Measurements from ENCODE around the gene CASP3.

Gene CASP3

DNA sequence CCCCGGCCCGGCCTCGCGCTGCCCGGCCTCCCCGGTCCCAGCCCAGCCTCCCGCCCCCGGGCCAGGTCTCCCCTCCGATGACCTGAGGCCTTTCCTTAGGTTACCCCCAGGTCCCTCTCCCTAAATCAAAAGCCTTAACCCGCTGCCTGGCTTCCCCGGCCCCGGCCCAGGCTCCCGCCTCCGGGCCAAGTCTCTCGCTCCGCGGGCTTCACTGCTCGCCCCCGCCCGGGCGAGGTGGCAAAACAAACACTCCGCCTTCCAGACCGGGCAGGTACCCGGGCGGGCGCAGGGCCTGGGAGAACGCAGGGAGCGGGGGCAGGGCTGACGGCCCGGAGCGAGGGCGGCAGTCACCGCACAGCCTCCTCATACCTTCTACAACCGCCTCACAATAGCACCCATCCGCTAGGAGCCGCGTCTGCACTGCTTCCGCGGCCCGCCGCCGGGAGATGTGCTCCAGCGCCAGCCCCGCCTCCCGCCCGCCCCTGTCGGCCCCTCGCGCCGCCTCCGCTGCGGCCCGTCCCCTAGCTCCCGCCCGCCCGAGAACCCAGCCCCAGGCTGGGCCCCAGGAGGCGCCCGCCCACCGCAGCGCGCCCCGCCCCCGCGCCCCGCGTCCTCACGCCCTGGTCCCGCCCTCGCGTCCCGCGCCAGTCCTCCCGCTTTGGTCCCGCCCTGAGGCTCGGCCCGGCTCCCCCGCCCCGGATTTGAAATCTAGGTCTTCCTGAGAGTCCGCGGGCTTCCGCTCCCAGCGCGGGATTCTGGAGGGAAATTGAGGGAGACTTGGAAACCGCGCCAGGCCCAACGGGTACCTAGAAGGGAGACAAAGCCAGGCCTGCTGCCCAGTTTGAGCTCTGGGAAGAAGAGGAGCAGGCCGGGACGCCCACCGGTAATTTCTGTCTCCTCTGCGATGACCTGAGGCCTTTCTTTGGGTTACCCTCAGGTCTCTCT is at the start of gene CASP3, which contains the start of gene PRIMPOL:
Gene CASP3, minus strand, starts transcription at position 422 of the 945 bp plus-strand sequence. CDS start 10,994 bp downstream, outside the sequence.
Gene PRIMPOL, plus strand, starts transcription at position 713 of the 945 bp plus-strand sequence. CDS start 7,403 bp downstream, outside the sequence.
- peak; percentile 98 for DNase-seq

DNA sequence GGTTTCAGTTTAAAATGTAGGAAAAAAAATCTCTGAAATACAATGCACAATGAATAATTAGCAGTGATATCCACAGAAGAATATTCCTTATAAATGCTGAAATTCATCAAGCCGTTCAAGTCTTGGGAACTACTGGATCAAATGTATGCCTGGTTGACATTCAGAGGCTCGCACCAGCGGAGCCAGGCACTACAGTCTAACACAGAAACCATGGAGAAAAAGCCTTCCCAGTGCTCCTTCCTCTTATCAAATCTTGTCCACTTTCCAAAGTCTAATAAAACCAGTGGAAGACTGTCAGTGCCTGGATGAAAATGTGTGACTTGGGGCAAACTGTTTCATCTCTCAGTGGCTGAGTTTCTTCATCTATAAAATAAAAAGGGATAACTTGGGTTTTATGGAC is 48.7 kb upstream of the CASP3 start:
- no peak for DNase-seq

DNA sequence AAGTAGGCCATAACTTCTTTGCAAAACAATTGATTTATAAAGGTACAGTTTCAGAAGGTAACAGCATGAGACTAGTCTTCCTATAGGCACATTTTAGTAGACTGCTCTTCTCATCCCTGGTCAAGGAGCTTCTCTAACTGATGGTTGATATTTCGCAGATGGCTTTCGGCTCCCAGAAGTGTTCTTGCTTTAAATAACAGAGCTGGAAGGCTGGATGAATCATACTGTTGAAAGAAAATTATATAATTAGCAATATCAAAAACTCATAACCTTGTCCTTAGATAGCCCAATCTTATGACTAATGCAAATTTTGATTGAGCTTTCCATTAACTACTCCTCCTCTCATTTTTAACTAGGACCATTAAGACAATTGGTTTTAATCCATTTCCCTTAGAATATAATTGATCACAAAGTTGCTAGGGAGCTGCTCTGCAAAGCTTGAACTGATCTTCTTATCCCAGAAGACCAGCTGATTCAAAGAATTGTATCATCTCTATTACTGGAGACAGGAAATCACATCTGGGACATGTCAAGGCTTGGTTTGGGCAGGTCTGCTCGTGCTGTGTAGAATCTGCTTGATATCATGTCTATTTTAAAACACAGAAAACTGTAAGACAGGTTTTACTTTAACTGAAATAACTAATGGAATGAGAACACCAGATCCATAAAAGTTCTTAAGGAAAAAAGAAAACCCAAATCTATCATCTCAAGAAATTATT is 46.1 kb upstream of the CASP3 start:
- DNase-seq, result no peak

DNA sequence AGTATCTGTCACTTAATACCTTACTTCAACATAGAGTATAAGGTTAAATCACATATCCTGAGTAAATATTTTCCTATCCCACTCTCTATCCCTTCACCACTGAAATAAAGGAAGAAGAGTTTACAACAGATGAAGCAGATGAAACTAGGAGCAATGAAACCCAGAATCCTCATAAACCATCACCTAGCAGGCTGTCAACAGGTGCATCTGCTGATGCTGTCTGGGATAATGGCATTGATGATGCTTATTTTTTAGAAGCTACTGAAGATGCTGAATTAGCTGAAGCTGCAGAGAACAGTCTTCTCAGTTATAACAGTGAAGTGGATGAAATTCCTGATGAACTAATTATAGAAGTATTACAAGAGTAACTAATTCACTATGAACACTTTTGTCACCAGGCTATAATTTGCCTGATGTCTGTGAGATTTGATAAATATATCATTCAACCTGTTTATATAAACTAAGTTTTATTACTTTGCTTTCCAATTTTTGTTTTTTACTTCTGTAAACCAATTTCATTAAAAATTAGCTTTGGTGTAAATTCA is 45.2 kb upstream of the CASP3 start:
- no peak for DNase-seq

DNA sequence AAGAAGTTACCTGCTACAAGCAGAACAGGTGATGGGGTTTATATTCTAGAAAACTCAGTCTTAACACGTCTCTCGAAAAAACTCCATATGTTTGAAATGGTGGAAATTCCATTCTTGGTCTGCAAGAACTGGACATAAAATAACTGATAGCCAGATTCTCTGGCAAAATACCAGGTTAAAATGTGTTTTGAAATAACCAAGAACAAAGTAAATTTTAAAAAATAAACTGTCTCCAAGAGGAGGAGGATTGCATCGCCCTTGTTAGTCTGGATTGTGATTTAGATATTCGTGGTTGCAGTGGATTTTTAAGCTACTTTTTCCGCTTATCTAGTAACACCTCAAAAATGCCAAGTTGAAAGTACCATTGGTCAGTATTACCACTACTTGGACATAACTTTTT is 43.8 kb upstream of the CASP3 start:
- no peak for DNase-seq

DNA sequence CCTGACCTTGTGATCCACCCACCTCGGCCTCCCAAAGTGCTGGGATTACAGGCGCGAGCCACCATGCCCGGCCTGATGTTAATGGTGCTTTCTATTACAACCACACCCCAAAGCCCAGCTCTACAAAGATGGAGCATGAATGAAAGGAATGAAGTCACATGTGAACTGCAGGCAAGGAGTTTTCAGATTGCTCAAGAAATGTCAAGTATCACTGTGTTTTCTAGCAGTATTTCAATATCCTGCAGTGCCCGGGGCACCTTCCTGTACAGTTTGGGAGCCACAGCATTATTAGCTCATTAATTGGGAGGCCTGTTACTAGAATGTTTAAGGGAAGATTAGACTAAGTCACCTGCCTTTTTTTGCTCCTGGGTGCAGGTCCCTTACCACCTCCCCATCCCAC is 40.4 kb upstream of the CASP3 start:
- DNase-seq, result no peak

DNA sequence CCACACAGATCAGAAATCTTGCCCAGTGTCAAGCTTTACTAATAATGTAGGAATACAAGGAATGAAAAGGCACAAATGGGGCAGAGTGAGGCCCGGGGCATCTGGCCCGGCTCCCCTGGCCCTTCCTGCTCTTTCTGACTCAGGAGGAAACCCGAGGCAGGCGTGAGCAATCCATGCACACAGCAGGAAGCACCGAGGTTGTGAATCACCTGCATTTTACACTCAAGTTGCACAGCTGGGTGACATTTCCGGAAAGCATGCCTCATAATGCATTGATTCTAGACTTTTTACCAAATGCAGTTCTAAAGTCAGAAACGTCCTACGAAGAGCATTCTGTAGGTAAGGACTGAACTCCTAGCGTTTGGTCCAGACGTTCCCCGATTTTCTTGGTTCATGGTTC is 39.2 kb upstream of the CASP3 start:
- no peak for DNase-seq

DNA sequence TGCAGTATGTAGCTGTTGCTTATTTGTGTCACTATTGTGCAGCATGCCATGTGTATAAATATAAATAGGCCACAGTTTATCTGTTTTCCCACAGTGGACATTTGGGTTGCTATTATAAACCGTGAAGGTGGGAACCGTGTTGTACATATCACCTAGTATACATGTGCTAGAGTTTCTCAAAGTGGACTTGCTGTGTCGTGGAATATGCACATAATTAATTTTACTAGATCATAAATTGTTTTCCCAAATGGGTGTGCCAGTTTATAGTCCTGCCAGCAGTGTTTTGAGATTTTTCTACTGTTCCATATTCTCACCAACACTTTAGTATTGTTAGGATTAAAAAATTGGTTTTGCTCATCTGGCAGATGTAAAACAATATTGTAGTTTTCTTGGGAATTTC is 38.8 kb upstream of the CASP3 start:
- DNase-seq, result no peak

DNA sequence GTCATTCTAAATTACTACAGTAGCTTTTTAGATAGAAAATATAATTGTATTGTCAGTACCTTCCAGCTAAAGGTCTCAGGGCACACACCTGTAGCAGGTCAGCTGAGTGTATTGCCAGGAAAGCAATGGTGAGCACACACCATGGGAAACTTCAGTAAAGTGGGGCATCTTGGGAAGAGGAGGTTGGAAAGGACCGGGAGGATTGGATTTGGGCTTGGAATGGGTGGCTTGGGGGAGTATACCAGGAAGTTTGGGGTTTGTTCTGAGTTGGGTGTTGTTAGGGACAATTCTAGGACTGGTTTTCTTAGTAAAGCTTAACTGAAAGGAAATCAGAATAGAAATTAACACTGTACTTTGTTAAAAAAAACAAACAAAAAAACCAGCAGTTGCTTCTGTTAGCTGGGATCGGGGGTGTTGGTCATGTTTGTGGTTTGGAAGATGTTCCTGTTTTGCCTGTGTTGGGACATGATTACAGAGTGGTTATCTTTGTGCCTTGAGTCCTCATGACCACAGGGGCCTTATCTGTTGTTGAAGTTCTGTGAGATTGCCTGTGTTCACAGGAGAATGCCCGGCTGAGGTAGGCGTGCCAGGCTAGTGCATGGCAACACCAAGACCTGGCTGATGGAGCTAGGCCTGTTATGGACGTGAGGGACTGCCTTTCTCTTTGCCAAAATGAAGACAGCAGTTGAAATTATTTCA is 35.4 kb upstream of the CASP3 start:
- DNase-seq, result peak; percentile 99

DNA sequence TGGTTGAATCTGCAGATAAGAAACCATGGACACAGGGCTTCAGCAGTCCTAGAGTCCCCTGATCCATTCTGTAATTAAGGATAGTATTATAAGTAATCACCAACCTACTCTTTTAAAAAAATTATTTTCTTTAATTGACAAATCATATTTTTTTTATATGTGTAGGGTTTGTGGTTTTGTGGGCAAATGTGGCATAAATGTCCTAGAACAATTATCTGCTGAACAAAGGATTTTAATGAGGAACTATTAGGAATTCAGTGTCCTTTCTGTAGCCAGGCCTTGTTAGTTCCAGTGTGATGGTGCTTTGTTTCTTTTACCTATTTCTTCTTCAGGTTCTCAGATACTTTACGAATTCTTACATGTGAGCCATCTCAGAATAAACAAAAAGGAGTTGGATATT is 32.7 kb upstream of the CASP3 start:
- no peak for DNase-seq

DNA sequence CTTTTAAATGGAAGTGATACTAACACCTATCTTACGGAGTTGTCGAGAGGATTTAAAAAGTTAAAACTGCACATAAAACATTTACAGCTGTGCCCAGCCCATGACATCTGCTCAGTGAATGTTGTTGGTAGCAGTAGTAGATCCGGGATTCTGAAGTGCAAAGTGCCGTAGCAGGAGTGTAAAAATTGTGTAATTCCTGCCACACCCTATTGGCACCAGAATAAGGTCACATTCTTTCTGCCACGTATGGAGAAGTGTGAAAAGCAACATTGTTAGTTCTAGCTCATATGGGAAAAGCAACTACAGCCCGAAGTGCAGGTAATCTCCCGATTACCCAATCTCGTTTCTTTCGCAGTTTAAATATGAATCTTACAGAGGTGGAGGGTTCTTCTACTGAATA is 31.5 kb upstream of the CASP3 start:
- no peak for DNase-seq

DNA sequence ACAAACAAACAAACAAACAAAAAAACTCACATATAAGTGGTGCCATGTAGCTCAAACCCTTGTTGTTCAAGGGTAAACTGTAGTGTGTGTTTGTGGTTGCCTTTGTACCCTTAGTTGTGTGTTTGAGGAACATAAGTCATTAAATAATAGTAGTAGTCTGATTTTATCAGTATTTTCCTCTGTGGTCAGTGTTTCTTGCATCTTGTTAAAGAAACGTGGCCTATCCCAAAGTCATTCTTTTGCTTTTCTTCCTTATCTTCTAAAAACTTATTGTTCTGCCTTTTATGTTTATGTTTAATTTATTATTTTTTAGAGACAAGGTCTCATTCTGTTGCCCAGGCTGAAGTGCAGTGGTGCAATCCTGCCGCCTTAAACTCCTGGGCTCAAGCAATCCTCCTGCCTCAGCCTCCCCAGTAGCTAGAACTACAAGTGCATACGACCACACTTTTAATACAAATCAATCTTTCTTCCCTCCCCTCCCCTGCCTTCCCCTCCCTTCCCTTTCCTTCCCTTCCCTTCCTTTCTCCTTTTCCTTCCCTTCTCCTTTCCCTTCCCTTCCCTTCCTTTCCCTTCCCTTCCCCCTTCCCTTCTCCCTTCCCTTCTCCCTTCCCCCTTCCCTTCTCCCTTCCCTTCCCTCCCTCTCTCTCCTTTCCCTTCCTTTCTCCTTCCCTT is 26.7 kb upstream of the CASP3 start:
- peak; percentile 48 for DNase-seq

DNA sequence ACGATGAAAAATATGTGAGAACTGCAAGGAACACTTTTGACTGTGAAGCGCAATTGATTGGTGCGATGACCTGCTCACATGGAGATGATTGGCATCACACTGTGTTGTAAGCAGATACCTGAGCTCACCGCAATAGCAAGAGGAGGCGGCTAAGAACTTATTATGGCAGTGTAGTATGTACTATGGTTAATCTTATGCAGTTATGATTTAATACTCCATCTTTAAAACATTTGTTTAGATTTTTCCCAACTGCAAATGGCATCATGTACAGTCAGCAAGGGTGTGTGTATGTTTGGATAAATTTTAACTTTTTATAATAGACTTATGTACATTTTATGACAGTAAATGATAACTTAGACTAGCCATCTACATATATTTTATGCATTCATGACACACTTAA is 25.8 kb upstream of the CASP3 start:
- DNase-seq, result no peak

DNA sequence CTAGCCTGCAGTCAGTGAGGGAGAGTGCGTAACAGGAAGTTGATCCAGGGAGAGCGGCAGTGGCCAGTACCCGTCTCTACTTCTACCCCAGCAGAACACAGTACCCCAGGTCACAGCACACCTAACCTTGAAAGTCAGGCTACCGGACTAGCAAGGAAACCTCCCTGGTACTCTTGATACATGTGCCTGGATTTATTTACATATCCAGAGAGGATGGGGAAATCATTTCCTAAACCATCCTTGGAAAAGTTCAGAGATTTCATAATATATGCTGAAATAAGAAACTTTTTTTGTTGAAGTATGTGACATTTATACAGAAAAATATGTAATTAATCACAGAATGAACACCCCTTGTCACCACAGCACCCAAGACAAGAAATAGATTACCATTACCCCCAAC is 24.8 kb upstream of the CASP3 start:
- no peak for DNase-seq

DNA sequence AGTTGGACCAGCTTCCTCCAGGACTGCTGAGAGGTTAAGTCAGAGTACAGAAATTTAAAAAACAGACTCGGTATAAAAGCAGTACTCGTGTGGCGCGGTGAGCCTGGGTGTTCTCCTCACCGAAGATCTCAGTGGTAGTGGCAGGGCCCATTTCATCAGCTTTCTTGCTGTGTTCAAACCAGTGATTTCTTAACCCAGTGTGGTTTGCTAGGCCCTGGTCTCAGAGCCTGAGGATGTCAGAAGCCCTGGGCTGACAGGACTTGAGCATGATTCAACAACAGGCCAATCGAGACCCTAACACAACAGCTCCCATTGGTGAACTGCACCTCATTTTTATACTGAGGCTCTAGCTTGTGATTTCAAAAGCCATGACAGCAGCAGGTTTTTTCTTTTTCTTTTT is 23.5 kb upstream of the CASP3 start:
- DNase-seq, result no peak

DNA sequence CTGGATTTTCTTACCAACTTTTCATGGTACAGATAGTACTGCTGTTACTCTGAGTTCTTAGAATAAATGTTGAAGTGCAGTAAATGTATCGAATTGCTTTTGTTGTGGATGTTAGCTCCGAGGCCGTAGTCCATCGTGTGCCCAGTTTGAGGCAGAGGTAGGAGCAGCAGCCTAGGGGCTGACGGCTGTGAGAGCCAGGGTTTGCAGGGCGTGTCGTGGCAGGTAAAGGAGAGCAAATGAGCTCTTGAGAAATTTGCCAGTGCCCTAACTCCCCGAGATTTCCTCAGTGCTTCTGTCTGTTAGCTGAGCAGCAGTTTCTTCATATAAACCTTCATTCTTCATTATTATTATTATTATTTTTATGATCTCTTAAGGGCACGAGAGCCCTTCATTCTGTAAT is 21.9 kb upstream of the CASP3 start:
- DNase-seq, result no peak

DNA sequence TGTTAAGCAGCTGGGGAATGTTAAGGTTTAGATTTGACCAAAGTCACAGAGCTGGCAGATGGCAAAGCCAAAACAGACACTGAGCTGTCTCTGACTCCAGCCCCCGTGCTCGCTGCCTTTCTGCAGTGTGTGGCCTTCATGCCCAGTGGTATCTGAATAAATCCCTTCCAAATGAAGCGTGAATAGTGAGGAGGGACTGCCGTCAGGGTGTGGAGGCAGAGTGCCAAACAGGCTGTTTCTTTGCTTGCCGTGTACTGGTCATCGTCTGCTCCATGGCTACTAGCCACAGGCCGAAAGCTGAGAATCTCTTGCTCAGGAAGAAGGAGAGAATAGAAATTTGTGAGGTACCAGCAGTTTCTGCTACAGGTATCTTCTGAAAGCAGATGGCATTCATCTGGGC is 20.0 kb upstream of the CASP3 start:
- no peak for DNase-seq

DNA sequence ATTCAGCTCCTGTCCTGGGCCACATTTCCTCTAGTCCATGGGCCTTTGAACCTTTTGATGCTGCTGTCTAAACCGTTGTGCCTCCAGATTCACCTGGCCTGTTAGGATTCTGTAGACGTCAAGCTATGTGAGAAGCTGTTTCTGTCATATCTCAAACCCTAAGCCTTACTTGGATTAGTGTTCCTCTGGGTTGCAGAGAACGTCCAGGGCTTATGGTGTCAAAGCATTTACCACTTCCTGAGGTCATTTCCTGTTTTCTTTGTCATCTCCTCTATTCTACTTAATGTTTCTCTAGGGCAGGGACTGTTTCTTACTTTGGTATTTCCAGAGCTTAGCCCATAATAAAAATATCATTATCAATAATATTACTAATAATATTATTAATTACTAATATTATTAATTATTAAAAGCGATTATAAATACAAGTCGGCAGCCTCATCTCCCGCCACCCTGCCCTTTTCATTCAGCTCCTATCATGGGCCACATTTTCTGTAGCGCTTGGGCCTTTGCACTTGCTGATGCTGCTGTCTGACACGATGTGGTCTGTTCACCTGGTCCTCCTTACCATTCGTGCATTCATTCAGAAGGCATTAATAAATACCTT is 19.4 kb upstream of the CASP3 start:
- no peak for DNase-seq

DNA sequence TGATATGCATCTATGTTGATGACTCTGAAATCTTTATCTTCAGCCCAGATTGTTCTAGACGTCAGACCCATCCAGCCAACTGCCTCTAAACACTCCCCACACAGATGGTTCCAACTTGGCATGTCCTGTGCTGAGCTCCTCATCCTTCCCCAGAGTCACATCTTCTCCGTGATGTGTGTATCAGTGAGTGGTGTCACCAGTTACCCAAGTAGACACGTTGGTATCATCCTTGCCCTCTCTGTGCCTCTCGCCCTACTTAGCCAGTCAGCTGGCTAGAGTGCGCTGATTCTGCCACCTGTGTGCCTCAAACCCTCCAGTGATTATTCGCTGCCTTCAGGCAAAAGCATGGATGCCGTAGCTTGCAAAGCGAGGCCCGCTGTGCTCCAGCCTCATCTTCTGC is 18.8 kb upstream of the CASP3 start:
- DNase-seq, result no peak

DNA sequence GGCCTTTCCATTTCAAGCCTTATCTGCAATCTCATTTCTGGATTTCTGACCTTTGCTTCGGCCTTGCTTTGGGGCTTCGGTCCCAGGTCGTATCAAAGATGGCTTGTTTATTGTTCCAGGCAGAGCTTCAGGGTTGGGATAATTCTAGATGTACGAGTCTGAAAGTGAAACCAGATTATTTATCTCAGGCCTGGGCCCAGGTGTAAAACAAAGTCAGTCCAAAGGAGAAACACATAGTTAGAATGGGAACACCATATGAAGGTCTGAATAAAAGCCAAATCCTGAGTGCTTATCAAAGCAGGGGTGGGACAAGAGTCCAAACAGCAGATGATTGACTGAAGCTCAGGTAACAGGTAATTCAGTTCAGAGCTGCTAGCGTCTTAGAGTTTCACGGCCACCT is 17.4 kb upstream of the CASP3 start:
- no peak for DNase-seq

DNA sequence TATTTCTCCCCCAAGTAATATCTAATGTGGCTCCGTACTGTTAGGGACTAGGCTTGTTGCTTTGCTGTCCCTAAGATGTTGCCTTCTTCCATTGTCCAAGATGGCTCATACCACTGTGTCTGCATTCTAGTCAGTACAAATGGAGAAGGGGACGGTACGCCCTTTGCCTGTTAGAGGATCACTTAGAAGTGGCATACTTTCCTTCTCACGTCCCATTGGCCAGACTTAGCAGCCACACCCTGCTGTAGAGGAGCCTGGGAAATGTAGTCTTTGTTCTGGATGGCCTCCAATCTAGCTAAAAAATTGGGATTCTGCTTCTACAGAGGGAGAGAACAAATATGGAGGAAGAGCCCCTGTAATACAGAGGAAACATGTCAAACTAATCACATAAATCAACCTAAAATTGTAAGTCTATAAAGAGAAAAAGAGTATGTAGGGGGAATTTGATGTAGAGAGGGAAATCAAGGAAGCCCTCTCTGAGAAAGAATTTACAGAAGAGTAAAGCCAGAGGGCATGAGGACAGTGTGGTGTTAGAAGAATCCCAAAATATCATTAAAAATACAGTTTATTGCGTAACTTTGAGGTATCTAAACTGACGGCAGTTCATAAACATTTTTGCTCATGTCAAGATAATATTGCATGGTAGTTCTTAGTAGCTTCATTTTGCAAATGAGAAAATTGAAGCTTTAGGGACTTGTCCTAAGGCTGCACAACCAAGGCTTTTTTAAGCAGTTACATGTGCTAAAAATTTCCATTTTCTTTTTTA is 15.4 kb upstream of the CASP3 start:
- peak; percentile 80 for DNase-seq

All from OCI-M1 (cell line).